ENCODE measurements around the gene PSAT1.

GRCh38 chr9:78269784-78270183, 27.1 kb upstream of the PSAT1 start:
- TF ChIP-seq, protein P1, sequence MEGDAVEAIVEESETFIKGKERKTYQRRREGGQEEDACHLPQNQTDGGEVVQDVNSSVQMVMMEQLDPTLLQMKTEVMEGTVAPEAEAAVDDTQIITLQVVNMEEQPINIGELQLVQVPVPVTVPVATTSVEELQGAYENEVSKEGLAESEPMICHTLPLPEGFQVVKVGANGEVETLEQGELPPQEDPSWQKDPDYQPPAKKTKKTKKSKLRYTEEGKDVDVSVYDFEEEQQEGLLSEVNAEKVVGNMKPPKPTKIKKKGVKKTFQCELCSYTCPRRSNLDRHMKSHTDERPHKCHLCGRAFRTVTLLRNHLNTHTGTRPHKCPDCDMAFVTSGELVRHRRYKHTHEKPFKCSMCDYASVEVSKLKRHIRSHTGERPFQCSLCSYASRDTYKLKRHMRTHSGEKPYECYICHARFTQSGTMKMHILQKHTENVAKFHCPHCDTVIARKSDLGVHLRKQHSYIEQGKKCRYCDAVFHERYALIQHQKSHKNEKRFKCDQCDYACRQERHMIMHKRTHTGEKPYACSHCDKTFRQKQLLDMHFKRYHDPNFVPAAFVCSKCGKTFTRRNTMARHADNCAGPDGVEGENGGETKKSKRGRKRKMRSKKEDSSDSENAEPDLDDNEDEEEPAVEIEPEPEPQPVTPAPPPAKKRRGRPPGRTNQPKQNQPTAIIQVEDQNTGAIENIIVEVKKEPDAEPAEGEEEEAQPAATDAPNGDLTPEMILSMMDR (IDR thresholded peaks at IDR 0.05) = no peak
- no peak for TF ChIP-seq POLR2A (IDR thresholded peaks at IDR 0.05)
- no peak for TF ChIP-seq EP300 (IDR thresholded peaks at IDR 0.05)
